HL-60/S4 (cell line): ENCODE results near the gene RTN3.
"Not testable (repeated sequence)": the region's sequence is repeated elsewhere in the genome, so short reads cannot be mapped to it uniquely, and the experiment has no call there.

Experiments
- in situ Hi-C: fragments of 300-500 bp; cut with MboI; formaldehyde crosslinking; loops from 2 replicates; pipeline ENCODE4 v1.14.3; 2022; ENCODE audit warnings: low sequenced_read_pairs

RTN3 gene

GRCh38 chr11:63681321-63682065 is at the start of gene RTN3:
Gene RTN3, plus strand, starts transcription at chr11:63681500. Its CDS starts 137 bp downstream, at chr11:63681637.
- in situ Hi-C loops, result no loop called here

- in situ Hi-C loops, result no loop called here
Observed at GRCh38 chr11:63635762-63636465, 45.4 kb upstream of the RTN3 start.

- in situ Hi-C loops, result not testable (repeated sequence)
Observed at GRCh38 chr11:63638436-63638835, 42.9 kb upstream of the RTN3 start.

GRCh38 chr11:63639199-63639832 is 42.0 kb upstream of the RTN3 start:
- in situ Hi-C loops, result no loop called here

- in situ Hi-C loops, result no loop called here
Observed at GRCh38 chr11:63641727-63642126, 39.6 kb upstream of the RTN3 start.

GRCh38 chr11:63643205-63643604 is 38.1 kb upstream of the RTN3 start:
- in situ Hi-C loops, result no loop called here

- in situ Hi-C loops, result no loop called here
Observed at GRCh38 chr11:63652671-63653070, 28.6 kb upstream of the RTN3 start.

- in situ Hi-C loops, result no loop called here
Observed at GRCh38 chr11:63660972-63661371, 20.3 kb upstream of the RTN3 start.

- in situ Hi-C loops, result no loop called here
Observed at GRCh38 chr11:63663809-63664208, 17.5 kb upstream of the RTN3 start.

GRCh38 chr11:63666874-63667273 is 14.4 kb upstream of the RTN3 start:
- in situ Hi-C loops, result no loop called here

- in situ Hi-C loops, result no loop called here
Observed at GRCh38 chr11:63667995-63668795, 13.1 kb upstream of the RTN3 start.

- in situ Hi-C loops, result no loop called here
Observed at GRCh38 chr11:63670096-63670432, 11.2 kb upstream of the RTN3 start.

- in situ Hi-C loops, result no loop called here
Observed at GRCh38 chr11:63670433-63671321, 10.6 kb upstream of the RTN3 start.

- in situ Hi-C loops, result no loop called here
Observed at GRCh38 chr11:63671322-63672155, 9.8 kb upstream of the RTN3 start, which contains the start of gene ATL3. Gene ATL3, minus strand, starts transcription at chr11:63671376. Its CDS starts 41 bp downstream, at chr11:63671335.

GRCh38 chr11:63672156-63672463 is 9.2 kb upstream of the RTN3 start:
- in situ Hi-C loops, result no loop called here

GRCh38 chr11:63672936-63673539 is 8.3 kb upstream of the RTN3 start:
- in situ Hi-C loops, result no loop called here

GRCh38 chr11:63673579-63673978 is 7.7 kb upstream of the RTN3 start:
- in situ Hi-C loops, result no loop called here

GRCh38 chr11:63680834-63681320 is 423 bp upstream of the RTN3 start:
- in situ Hi-C loops, result no loop called here
